RWPE1 (cell line): ENCODE data around the gene CBX7.

Source experiments
- CTCF ChIA-PET: fragments of 350-600 bp; sonication (Branson Sonifier 250); formaldehyde crosslinking; extraction: SDS; loops from one replicate; lab custom pipeline; 2021; lab: Yijun Ruan, JAX
- POLR2A ChIA-PET: fragments of 400-600 bp; formaldehyde crosslinking; extraction: SDS; loops from one replicate; lab custom pipeline; 2020; ENCODE audit warnings: antibody characterized with exemption; ENCODE audit not compliant: low non-redundant PET; lab: Yijun Ruan, JAX
- DNase-seq: peaks from one replicate; pipeline ENCODE4 v3.0.0; 2012; ENCODE audit warnings: low spot score
- H3K27ac ChIP-seq: fragments of 450-650 bp; 2 replicates; pipeline ENCODE4 v1.5.1; 2017
- TF ChIP-seq, protein P1 (sequence below): fragments of 450-650 bp; conservative IDR thresholded peaks from 2 replicates; pipeline ENCODE4 v1.5.1; 2017; ENCODE audit warnings: low read depth, mild to moderate bottlenecking

Gene CBX7

DNA sequence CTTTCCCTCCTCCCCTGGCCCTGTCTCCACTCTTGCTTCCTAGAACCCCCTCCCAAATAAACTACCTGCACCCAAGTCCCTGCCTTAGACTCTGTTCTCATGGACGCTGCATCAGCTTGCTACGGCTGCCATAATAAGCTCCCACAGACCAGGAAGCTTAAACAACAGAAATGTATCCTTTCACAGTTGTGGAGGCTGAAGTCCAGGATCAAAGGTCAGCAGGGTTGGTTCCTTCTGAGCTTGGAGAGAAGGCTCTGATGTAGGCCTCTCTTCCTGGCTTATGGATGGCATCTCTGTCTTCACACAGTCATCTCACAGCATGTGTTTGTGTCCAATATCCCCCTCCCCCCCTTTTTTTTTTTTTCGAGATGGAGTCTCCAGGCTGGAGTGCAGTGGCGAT, 23.4 kb downstream of the CBX7 start:
- no peak overlapping the region for H3K27ac ChIP-seq
- ChIA-PET POLR2A (no interaction called here), CTCF (interaction anchor here (0.7 kb wide), 3 partner anchors 14 to 468 kb away, joined by 3 to 4 read pairs (median 4); no protein-coding TSS in a partner anchor)
- no peak for DNase-seq
- TF ChIP-seq, protein P1, sequence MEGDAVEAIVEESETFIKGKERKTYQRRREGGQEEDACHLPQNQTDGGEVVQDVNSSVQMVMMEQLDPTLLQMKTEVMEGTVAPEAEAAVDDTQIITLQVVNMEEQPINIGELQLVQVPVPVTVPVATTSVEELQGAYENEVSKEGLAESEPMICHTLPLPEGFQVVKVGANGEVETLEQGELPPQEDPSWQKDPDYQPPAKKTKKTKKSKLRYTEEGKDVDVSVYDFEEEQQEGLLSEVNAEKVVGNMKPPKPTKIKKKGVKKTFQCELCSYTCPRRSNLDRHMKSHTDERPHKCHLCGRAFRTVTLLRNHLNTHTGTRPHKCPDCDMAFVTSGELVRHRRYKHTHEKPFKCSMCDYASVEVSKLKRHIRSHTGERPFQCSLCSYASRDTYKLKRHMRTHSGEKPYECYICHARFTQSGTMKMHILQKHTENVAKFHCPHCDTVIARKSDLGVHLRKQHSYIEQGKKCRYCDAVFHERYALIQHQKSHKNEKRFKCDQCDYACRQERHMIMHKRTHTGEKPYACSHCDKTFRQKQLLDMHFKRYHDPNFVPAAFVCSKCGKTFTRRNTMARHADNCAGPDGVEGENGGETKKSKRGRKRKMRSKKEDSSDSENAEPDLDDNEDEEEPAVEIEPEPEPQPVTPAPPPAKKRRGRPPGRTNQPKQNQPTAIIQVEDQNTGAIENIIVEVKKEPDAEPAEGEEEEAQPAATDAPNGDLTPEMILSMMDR = no peak

DNA sequence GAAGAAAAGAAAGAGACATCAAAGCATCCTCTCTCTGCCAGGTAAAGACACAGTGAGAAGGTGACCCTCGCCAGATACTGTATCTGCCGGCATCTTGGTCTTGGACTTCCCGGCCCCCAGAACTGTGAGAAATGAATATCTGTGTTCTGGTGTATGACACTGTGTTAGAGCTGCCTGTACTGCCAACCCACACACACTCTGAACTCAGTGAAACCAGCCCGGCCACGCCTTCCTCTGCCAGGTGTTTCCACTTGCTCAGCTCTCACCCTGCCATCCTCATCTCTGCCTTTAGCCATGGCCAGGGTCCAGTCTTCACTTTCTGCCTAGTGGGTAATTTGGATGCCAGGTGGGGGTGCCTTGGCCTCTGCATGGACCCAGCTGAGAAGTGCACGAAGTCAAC, 24.0 kb downstream of the CBX7 start:
- CTCF ChIA-PET = interaction anchor here (0.7 kb wide), 1 partner anchor 469 kb away, joined by 4 read pairs; no protein-coding TSS in a partner anchor
- POLR2A ChIA-PET = no interaction called here

DNA sequence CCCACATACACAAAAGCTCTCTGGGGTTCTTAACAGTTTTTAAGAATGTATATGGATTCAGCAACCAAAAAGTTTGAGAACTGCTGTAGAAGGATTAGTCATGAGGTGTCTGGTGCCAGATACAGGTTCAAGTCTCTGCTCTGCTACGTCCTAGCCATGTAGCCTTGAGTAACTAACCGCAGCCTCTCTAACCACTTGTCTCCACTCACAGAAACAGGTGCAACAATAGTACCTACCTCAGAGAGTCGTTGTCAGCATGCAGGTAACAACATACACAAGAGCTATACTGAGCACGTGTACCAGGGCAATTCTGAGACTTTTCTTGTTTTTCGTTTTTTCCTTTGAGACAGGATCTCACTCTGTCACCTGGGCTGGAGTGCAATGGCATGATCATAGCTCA, 26.9 kb downstream of the CBX7 start:
- no peak for DNase-seq
- ChIA-PET CTCF (interaction anchor here (0.7 kb wide), 1 partner anchor 298 kb away, joined by 8 read pairs; no protein-coding TSS in a partner anchor), POLR2A (no interaction called here)
- no peak overlapping the region for H3K27ac ChIP-seq
- TF ChIP-seq, protein P1 = no peak

More for the DNA sequence above, 24.0 kb downstream of the CBX7 start:
- no peak overlapping the region for H3K27ac ChIP-seq
- TF ChIP-seq, protein P1 = no peak
- DNase-seq = no peak

DNA sequence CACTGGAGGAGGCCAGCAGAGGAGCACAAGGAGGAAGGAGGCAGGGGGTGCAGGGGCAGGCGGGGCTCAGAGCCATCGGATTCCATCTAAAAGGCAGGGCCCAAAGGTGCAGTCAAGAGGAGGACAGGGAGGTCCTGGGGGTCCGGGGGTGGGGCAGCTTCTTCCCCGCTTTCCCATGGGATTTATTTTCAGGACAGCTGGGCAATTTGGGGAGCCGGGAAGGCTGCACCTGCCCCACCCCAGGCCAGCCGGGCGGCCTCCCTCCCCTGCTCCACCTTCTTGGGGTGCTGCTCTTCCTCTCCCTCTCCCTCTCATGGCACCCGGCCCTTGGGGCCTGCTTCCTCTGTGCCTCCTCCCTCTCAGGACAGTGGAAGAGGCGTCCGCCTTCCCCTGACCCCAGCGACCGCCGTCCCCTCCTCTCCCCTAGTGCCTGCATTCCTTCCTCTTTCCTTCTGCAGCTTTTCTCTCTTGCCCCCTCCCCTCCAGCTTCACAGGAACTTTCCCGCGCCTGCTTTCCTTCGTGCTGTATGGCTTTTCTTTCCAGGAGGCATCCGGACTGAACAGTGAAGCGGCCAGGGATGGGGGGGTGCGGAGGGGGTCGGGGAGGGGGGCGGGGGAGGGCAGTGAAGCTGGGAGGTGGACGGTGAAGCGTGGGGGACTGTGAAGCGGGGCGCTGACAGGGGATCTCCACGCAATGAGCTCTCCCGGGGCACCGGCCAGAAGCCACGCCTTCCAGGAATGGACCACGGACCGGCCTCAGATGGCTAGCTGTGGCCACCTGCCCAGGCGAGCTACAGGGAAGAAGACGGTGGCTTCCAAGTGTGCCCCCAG, 28.5 kb downstream of the CBX7 start:
- TF ChIP-seq, protein P1 = no peak
- H3K27ac ChIP-seq = no peak overlapping the region
- DNase-seq = no peak
- POLR2A ChIA-PET = no interaction called here
- CTCF ChIA-PET = interaction anchor here (0.6 kb wide), 1 partner anchor 82 kb away, joined by 3 read pairs; no protein-coding TSS in a partner anchor

DNA sequence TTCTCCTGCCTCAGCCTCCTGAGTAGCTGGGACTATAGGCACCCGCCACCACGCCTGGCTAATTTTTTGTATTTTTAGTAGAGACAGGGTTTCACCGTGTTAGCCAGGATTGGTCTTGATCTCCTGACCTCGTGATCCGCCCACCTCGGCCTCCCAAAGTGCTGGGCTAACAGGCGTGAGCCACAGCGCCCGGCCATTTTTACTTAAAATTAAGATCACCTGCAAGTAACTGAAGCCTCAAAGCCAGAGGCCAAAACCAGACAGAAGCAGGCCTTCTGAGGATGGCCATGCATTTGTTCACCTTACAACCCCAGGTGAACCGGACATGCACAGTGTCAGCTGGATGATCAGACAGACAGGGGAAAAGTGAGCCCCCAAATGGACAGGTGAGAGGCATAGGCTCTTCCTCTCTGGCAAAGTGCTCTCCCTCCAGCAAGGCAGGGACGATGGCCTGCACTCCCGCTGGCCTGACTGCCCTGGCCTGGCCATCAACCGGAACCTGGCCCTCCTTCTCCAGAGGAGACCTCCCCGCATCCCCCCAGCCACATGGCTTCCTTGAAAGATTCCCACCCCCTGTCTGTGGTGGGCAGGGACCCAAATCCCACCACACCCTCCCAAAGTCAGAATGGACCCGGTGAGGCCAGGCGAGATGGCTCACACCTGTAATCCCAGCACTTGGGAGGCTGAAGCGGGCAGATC, 29.6 kb downstream of the CBX7 start:
- no peak overlapping the region for H3K27ac ChIP-seq
- DNase-seq = no peak
- ChIA-PET POLR2A (no interaction called here), CTCF (interaction anchor here (0.7 kb wide), 2 partner anchors 298 to 734 kb away, joined by 3 read pairs; no protein-coding TSS in a partner anchor)
- TF ChIP-seq, protein P1 = no peak

DNA sequence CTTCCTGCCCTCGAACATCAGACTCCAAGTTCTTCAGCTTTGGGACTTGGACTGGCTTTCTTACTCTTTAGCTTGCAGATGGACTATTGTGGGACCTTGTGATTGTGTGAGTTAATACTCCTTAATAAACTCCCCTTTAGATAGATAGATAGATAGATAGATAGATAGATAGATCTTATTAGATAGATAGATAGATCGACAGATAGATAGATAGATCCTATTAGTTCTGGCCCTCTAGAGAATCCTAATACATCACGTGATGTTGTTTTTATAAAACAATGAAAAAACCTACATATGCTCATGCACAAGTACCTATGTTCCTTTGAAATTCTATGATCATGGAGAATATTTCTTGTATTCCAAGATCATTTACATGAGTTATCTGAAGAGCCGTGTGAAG, 31.5 kb downstream of the CBX7 start:
- CTCF ChIA-PET = no interaction called here
- no peak for DNase-seq

More for the DNA sequence above, 31.5 kb downstream of the CBX7 start:
- no peak overlapping the region for H3K27ac ChIP-seq
- TF ChIP-seq, protein P1 = no peak
- POLR2A ChIA-PET = no interaction called here
